A549 (cell line): ENCODE measurements around the gene EDIL3. TPM values are rescaled to one million over a fixed set of nuclear protein-coding genes. Genes with fewer than 3 reads are reported as not detected.

Source experiments
- ATAC-seq, 2 experiments: fragments of 200-7000 bp in 1 of 2; fragments of >200 bp in 1 of 2; cut with Nextera tagmentation in 1 of 2; cut with Tn5 transposase in 1 of 2; 3 replicates each; pipeline versions ENCODE4 v1.8.0 to v1.9.1; 2018 to 2020; ENCODE audit warnings: mild to moderate bottlenecking in 1 of 2, moderate library complexity in 1 of 2
- CTCF ChIA-PET: fragments of 300-600 bp; sonication (Branson Sonifier 250); formaldehyde crosslinking; extraction: SDS; loops from one replicate; lab custom pipeline; 2021; ENCODE audit warnings: antibody characterized with exemption, inconsistent platforms; lab: Yijun Ruan, JAX
- POLR2A ChIA-PET: fragments of 350-600 bp; formaldehyde crosslinking; extraction: SDS; loops from one replicate; lab custom pipeline; 2021; ENCODE audit warnings: antibody characterized with exemption, inconsistent platforms; lab: Yijun Ruan, JAX
- DNase-seq, 2 experiments: peaks; one replicate each; pipeline versions ENCODE4 v3.0.0 to v3.0.0-alpha.2; 2011 to 2016; ENCODE audit warnings: low read depth in 1 of 2, low spot score in 1 of 2
- FAIRE-seq: peaks from 2 replicates; lab custom pipeline; 2011; peaks lifted over from hg19 to GRCh38; lab: Jason Lieb, UNC
- H3K27ac ChIP-seq, 2 experiments: fragments of >200 bp; sonication (Bioruptor Twin); formaldehyde crosslinking; 3 replicates each; pipeline ENCODE4 v1.5.1; 2016 to 2017
- H3K4me1 ChIP-seq: fragments of >200 bp; sonication (Bioruptor Twin); formaldehyde crosslinking; 3 replicates; pipeline ENCODE4 v1.6.1; 2016
- H3K4me2 ChIP-seq: fragments of >200 bp; sonication (Bioruptor Twin); formaldehyde crosslinking; 3 replicates; pipeline ENCODE4 v1.6.1; 2016
- H3K4me3 ChIP-seq: fragments of >200 bp; sonication (Bioruptor Twin); formaldehyde crosslinking; 3 replicates; pipeline ENCODE4 v1.5.1; 2016
- H3K9me3 ChIP-seq: fragments of >200 bp; sonication (Bioruptor Twin); formaldehyde crosslinking; 3 replicates; pipeline ENCODE4 v1.6.1; 2016
- CBX2 ChIP-seq: fragments of 200-600 bp; sonication (generic); IDR thresholded peaks from 2 replicates; pipeline ENCODE4 v1.6.1; 2016; ENCODE audit warnings: low read depth, mild to moderate bottlenecking, borderline replicate concordance
- CHD2 ChIP-seq: fragments of 150-350 bp; IDR thresholded peaks from 2 replicates; pipeline ENCODE4 v1.6.1; 2014; ENCODE audit warnings: low read length; ENCODE audit not compliant: partially characterized antibody
- GATA3 ChIP-seq: IDR thresholded peaks from 2 replicates; pipeline ENCODE4 v1.6.1; 2012; ENCODE audit warnings: borderline replicate concordance
- HDAC2 ChIP-seq: fragments of 200-600 bp; sonication (generic); IDR thresholded peaks from 2 replicates; pipeline ENCODE4 v1.6.1; 2016
- HOXA7 ChIP-seq: fragments of 250-450 bp; sonication (Bioruptor Pico); IDR thresholded peaks from 2 replicates; pipeline ENCODE4 v1.5.0; 2020; ENCODE audit warnings: mild to moderate bottlenecking, moderate library complexity
- KDM1A ChIP-seq: fragments of 200-600 bp; sonication (generic); IDR thresholded peaks from 2 replicates; pipeline ENCODE4 v1.6.1; 2016; ENCODE audit warnings: low read depth, mild to moderate bottlenecking
- MAZ ChIP-seq: fragments of 150-350 bp; IDR thresholded peaks from 2 replicates; pipeline ENCODE4 v1.6.1; 2014; ENCODE audit warnings: antibody characterized with exemption, low read depth, low read length, borderline replicate concordance
- NPAS2 ChIP-seq: fragments of 250-450 bp; sonication (Bioruptor Pico); IDR thresholded peaks from 2 replicates; pipeline ENCODE4 v1.8.0; 2022; ENCODE audit warnings: mild to moderate bottlenecking, moderate library complexity, borderline replicate concordance
- NR3C1 ChIP-seq: fragments of >200 bp; sonication (Bioruptor Twin); formaldehyde crosslinking; IDR thresholded peaks from 3 replicates; pipeline ENCODE4 v1.6.1; 2017
- PHF8 ChIP-seq: fragments of 200-600 bp; sonication (generic); IDR thresholded peaks from 2 replicates; pipeline ENCODE4 v1.6.1; 2016; ENCODE audit warnings: low read depth, mild to moderate bottlenecking, antibody characterized with exemption, moderate library complexity, borderline replicate concordance
- POLR2A ChIP-seq: IDR thresholded peaks from 2 replicates; pipeline ENCODE4 v1.6.1; 2012; ENCODE audit warnings: mild to moderate bottlenecking, low read length
- POLR2AphosphoS2 ChIP-seq: conservative IDR thresholded peaks from 2 replicates; pipeline ENCODE4 v1.6.1; 2012; ENCODE audit warnings: low read length, improper control_type of control experiment, inconsistent platforms
- RAD21 ChIP-seq, 2 experiments: fragments of >200 bp in 1 of 2; sonication (Bioruptor Twin) in 1 of 2; formaldehyde crosslinking in 1 of 2; IDR thresholded peaks in 1 of 2; conservative IDR thresholded peaks in 1 of 2; 2 replicates in 1 of 2; 3 replicates in 1 of 2; pipeline ENCODE4 v1.6.1; 2012 to 2018; ENCODE audit warnings: inconsistent platforms in 1 of 2
- RARB ChIP-seq: fragments of 250-450 bp; sonication (Bioruptor Pico); IDR thresholded peaks from 2 replicates; pipeline ENCODE4 v1.8.0; 2021; ENCODE audit warnings: mild to moderate bottlenecking, moderate library complexity
- RFX5 ChIP-seq: fragments of 450-650 bp; IDR thresholded peaks from 2 replicates; pipeline ENCODE4 v1.7.1; 2014; ENCODE audit warnings: antibody characterized with exemption, mild to moderate bottlenecking, moderate library complexity
- RNF2 ChIP-seq: fragments of 200-600 bp; sonication (generic); IDR thresholded peaks from 2 replicates; pipeline ENCODE4 v1.6.1; 2016; ENCODE audit warnings: low read depth, mild to moderate bottlenecking, antibody characterized with exemption, moderate library complexity, borderline replicate concordance
- SREBF2 ChIP-seq: fragments of 450-650 bp; IDR thresholded peaks from 2 replicates; pipeline ENCODE4 v1.6.1; 2014; ENCODE audit warnings: mild to moderate bottlenecking, moderate library complexity
- TFCP2L1 ChIP-seq: fragments of 250-450 bp; sonication (Bioruptor Pico); IDR thresholded peaks from 2 replicates; pipeline ENCODE4 v1.5.0; 2021; ENCODE audit warnings: mild to moderate bottlenecking
- TP53 ChIP-seq: fragments of 250-450 bp; sonication (Bioruptor Pico); IDR thresholded peaks from 2 replicates; pipeline ENCODE4 v1.5.0; 2021; ENCODE audit warnings: mild to moderate bottlenecking, moderate library complexity
- ZC3H11A ChIP-seq: fragments of 450-650 bp; IDR thresholded peaks from 2 replicates; pipeline ENCODE4 v1.6.1; 2014; ENCODE audit warnings: antibody characterized with exemption, mild to moderate bottlenecking
- ZSCAN20 ChIP-seq: fragments of 250-450 bp; sonication (Bioruptor Pico); IDR thresholded peaks from 2 replicates; pipeline ENCODE4 v1.8.0; 2022; ENCODE audit warnings: mild to moderate bottlenecking, moderate library complexity
- WGBS: methylation state at CpG from one replicate; pipeline ENCODE4 v1.1.6; 2017; ENCODE audit errors: missing lambda C conversion rate; 5-methylcytosine and 5-hydroxymethylcytosine counted together
- polyA plus RNA-seq, 4 experiments: library from polyadenylated mRNA; depleted of rRNA in 3 of 4; stranded (reverse); fragments of >200 nt; fragmentation: RNase III in 1 of 4; extraction: RNeasy Plus Mini Kit Qiagen cat#74134 plus additional on column Dnase treatment in 1 of 4; gene quantifications; 2 replicates in 3 of 4; 3 replicates in 1 of 4; pipeline ENCODE4 v1.2.3, GENCODE V29; 2011 to 2017
- TF ChIP-seq, protein P1 (sequence below): fragments of 150-350 bp; IDR thresholded peaks from 2 replicates; pipeline ENCODE4 v1.6.1; 2014; ENCODE audit warnings: low read depth, mild to moderate bottlenecking, low read length
- TF ChIP-seq, protein P2 (sequence below): fragments of 450-650 bp; IDR thresholded peaks from 2 replicates; pipeline ENCODE4 v1.6.1; 2014; ENCODE audit warnings: antibody characterized with exemption
- TF ChIP-seq, protein P3 (sequence below): IDR thresholded peaks from 2 replicates; pipeline ENCODE4 v1.6.1; 2012
- TF ChIP-seq, protein P4 (sequence below): fragments of >200 bp; sonication (Bioruptor Twin); formaldehyde crosslinking; IDR thresholded peaks from 3 replicates; pipeline ENCODE4 v1.5.1; 2016
- TF ChIP-seq, protein P5 (sequence below): fragments of >200 bp; sonication (Bioruptor Twin); formaldehyde crosslinking; IDR thresholded peaks from 2 replicates; pipeline ENCODE4 v1.6.1; 2016
- TF ChIP-seq, protein P6 (sequence below): fragments of 250-450 bp; sonication (Bioruptor Pico); IDR thresholded peaks from 2 replicates; pipeline ENCODE4 v1.5.0; 2021; ENCODE audit warnings: mild to moderate bottlenecking, moderate library complexity, borderline replicate concordance

The EDIL3 gene
- polyA plus RNA-seq, 2 of the 4 experiments (the other 2 are of a cell fraction) = 0.12 to 0.14 TPM

DNA sequence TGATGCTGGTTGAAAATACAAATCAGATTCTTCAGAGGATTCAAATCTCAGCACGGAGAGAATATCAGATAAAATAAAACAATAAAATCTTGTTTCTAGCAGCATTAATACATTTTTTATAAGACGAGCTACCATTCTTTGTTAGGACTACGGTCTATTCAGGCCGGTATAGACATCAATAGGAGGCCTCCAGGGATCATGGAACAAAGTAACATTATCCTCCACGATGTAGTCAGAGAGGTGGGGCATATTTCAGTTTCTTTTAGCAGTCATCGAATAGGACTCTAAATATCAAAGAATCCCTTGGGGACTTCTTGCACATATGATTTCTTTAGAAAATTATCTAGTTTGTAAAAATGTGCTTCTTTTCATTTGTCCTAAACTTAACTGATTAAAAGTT lies 438.2 kb downstream of the EDIL3 start:
- DNase-seq = no peak
- no peak for TF ChIP-seq HOXA7 (CRISPR knock-in tag)
- TF ChIP-seq NR3C1 = no peak
- no peak for TF ChIP-seq MAZ
- TF ChIP-seq NPAS2 (CRISPR knock-in tag) = no peak
- no peak for TF ChIP-seq ZSCAN20 (CRISPR knock-in tag)
- no peak for TF ChIP-seq SREBF2
- no peak for TF ChIP-seq ZC3H11A
- TF ChIP-seq, protein P1, sequence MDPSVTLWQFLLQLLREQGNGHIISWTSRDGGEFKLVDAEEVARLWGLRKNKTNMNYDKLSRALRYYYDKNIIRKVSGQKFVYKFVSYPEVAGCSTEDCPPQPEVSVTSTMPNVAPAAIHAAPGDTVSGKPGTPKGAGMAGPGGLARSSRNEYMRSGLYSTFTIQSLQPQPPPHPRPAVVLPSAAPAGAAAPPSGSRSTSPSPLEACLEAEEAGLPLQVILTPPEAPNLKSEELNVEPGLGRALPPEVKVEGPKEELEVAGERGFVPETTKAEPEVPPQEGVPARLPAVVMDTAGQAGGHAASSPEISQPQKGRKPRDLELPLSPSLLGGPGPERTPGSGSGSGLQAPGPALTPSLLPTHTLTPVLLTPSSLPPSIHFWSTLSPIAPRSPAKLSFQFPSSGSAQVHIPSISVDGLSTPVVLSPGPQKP = no peak
- no peak for TF ChIP-seq TFCP2L1 (CRISPR knock-in tag)
- no peak for TF ChIP-seq RFX5
- no peak for TF ChIP-seq RNF2
- no peak for TF ChIP-seq CHD2
- no peak for TF ChIP-seq POLR2AphosphoS2
- TF ChIP-seq POLR2A = no peak
- TF ChIP-seq KDM1A = no peak
- TF ChIP-seq GATA3 = no peak
- TF ChIP-seq, protein P2, sequence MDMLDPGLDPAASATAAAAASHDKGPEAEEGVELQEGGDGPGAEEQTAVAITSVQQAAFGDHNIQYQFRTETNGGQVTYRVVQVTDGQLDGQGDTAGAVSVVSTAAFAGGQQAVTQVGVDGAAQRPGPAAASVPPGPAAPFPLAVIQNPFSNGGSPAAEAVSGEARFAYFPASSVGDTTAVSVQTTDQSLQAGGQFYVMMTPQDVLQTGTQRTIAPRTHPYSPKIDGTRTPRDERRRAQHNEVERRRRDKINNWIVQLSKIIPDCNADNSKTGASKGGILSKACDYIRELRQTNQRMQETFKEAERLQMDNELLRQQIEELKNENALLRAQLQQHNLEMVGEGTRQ = no peak
- no peak for TF ChIP-seq RARB (CRISPR knock-in tag)
- no peak for TF ChIP-seq HDAC2
- ATAC-seq = no peak
- no peaks in the 10 kb centered on the region for H3K4me1 ChIP-seq
- no peak overlapping the region for H3K4me2 ChIP-seq
- ChIA-PET CTCF (no interaction called here), POLR2A (no interaction called here)
- no peak overlapping the region for H3K27ac ChIP-seq
- no peak overlapping the region for H3K4me3 ChIP-seq
- no peaks in the 10 kb centered on the region for H3K9me3 ChIP-seq
- WGBS = 6% methylated on average over 6 of the region's 6 CpGs
- FAIRE-seq = no peak

DNA sequence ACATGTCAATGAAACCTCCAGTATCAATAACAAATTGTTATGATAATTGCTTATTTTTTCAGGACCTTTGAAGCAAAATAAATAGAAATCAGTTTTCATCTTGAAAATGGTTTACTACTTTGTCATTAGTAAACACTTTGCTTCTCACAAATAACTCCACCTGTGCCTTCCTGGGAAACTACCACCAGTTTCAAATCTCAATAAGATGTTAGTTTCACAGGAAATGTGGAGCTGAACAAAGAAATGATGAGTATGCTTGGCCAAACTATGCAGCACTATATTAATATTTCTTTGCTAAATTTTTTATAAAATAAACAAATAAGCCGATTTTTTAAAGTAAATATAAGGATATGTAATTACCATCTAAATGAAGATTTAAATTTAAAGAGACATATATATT lies 442.5 kb downstream of the EDIL3 start:
- H3K27ac ChIP-seq = no peak overlapping the region
- no peak overlapping the region for H3K4me2 ChIP-seq
- POLR2A ChIA-PET = no interaction called here
- ATAC-seq (no peak), DNase-seq (no peak), FAIRE-seq (no peak)
- 0% methylated on average over 1 of the region's 1 CpG for WGBS
- H3K4me3 ChIP-seq = no peak overlapping the region
- TF ChIP-seq, protein P1 = no peak
- TF ChIP-seq, protein P3, sequence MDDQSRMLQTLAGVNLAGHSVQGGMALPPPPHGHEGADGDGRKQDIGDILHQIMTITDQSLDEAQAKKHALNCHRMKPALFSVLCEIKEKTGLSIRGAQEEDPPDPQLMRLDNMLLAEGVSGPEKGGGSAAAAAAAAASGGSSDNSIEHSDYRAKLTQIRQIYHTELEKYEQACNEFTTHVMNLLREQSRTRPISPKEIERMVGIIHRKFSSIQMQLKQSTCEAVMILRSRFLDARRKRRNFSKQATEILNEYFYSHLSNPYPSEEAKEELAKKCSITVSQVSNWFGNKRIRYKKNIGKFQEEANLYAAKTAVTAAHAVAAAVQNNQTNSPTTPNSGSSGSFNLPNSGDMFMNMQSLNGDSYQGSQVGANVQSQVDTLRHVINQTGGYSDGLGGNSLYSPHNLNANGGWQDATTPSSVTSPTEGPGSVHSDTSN = no peak
- TF ChIP-seq, protein P4, sequence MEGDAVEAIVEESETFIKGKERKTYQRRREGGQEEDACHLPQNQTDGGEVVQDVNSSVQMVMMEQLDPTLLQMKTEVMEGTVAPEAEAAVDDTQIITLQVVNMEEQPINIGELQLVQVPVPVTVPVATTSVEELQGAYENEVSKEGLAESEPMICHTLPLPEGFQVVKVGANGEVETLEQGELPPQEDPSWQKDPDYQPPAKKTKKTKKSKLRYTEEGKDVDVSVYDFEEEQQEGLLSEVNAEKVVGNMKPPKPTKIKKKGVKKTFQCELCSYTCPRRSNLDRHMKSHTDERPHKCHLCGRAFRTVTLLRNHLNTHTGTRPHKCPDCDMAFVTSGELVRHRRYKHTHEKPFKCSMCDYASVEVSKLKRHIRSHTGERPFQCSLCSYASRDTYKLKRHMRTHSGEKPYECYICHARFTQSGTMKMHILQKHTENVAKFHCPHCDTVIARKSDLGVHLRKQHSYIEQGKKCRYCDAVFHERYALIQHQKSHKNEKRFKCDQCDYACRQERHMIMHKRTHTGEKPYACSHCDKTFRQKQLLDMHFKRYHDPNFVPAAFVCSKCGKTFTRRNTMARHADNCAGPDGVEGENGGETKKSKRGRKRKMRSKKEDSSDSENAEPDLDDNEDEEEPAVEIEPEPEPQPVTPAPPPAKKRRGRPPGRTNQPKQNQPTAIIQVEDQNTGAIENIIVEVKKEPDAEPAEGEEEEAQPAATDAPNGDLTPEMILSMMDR = no peak
- TF ChIP-seq, protein P5, sequence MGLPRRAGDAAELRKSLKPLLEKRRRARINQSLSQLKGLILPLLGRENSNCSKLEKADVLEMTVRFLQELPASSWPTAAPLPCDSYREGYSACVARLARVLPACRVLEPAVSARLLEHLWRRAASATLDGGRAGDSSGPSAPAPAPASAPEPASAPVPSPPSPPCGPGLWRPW = no peak
- TF ChIP-seq, protein P6, sequence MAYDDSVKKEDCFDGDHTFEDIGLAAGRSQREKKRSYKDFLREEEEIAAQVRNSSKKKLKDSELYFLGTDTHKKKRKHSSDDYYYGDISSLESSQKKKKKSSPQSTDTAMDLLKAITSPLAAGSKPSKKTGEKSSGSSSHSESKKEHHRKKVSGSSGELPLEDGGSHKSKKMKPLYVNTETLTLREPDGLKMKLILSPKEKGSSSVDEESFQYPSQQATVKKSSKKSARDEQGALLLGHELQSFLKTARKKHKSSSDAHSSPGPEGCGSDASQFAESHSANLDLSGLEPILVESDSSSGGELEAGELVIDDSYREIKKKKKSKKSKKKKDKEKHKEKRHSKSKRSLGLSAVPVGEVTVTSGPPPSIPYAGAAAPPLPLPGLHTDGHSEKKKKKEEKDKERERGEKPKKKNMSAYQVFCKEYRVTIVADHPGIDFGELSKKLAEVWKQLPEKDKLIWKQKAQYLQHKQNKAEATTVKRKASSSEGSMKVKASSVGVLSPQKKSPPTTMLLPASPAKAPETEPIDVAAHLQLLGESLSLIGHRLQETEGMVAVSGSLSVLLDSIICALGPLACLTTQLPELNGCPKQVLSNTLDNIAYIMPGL (CRISPR knock-in tag) = no peak
- TF ChIP-seq RAD21 (conservative IDR thresholded peaks at IDR 0.05 in 1 of 2, IDR thresholded peaks at IDR 0.05 in 1 of 2) = no peak
- TF ChIP-seq TP53 (CRISPR knock-in tag) = no peak
- no peak for TF ChIP-seq PHF8
- no peak for TF ChIP-seq CBX2
- TF ChIP-seq TFCP2L1 (CRISPR knock-in tag) = no peak
- no peaks in the 10 kb centered on the region for H3K4me1 ChIP-seq
- H3K9me3 ChIP-seq = no peaks in the 10 kb centered on the region
- CTCF ChIA-PET = interaction anchor here (1.8 kb wide), 1 partner anchor 15 kb away, joined by 4 read pairs; no protein-coding TSS in a partner anchor
